ENCODE measurements around the gene RAD51B. TPM values are rescaled to one million over a fixed set of nuclear protein-coding genes. Genes with fewer than 3 reads are reported as not detected.

The RAD51B gene
- total and polyA plus RNA-seq, 4 donors = 2.5 to 95.0 (median 9.6) TPM

DNA sequence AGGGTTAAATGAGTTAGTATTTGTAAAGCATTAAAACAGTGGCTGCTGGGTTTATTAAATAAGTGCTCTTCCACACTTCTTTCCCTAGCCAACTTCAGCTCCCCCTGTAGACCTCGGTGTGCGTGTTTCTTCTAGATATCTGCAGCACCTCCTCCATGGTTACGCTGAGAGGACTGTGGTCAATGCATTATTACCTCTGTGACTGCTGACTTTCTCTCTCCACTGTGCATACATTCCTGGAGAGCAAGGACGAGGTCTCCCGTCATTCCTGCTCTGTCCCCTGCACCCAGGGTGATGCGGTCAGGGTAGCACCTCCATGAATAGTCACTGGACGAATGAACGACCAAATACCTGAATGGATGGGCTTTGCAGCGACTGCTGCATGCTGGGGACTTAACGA, 928.7 kb downstream of the RAD51B start:
- DNase-seq (no peak), ATAC-seq (ENCODE audit: insufficient read depth, low FRiP score) (no peak)
- H3K27ac ChIP-seq (ENCODE audit: low read depth in 1 of 2, low read length in 1 of 2) = no peak overlapping the region
- 86 to 94% methylated on average over 10 of the region's 10 CpGs for WGBS, 2 donors
- H3K4me3 ChIP-seq = no peak overlapping the region
- H3K4me1 ChIP-seq (ENCODE audit: control insufficient read depth in 5 of 5, insufficient read depth in 5 of 5, low read length in 5 of 5) = peaks cover 0 to 4% (median 0%) of the 10 kb centered on the region in 5 donors
- TF ChIP-seq, protein P1, sequence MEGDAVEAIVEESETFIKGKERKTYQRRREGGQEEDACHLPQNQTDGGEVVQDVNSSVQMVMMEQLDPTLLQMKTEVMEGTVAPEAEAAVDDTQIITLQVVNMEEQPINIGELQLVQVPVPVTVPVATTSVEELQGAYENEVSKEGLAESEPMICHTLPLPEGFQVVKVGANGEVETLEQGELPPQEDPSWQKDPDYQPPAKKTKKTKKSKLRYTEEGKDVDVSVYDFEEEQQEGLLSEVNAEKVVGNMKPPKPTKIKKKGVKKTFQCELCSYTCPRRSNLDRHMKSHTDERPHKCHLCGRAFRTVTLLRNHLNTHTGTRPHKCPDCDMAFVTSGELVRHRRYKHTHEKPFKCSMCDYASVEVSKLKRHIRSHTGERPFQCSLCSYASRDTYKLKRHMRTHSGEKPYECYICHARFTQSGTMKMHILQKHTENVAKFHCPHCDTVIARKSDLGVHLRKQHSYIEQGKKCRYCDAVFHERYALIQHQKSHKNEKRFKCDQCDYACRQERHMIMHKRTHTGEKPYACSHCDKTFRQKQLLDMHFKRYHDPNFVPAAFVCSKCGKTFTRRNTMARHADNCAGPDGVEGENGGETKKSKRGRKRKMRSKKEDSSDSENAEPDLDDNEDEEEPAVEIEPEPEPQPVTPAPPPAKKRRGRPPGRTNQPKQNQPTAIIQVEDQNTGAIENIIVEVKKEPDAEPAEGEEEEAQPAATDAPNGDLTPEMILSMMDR (IDR thresholded peaks at IDR 0.05; ENCODE audit: control extremely low read depth, extremely low read depth) = no peak
- H3K36me3 ChIP-seq (ENCODE audit: control insufficient read depth in 4 of 4, insufficient read depth in 4 of 4, low read length in 4 of 4) = no peaks in the 10 kb centered on the region
- no peaks in the 10 kb centered on the region for H3K27me3 ChIP-seq (ENCODE audit: control insufficient read depth in 3 of 3, insufficient read depth in 3 of 3, low read length in 2 of 3)
- H3K9ac ChIP-seq (ENCODE audit: insufficient read depth in 1 of 2, low read length in 2 of 2) = no peak overlapping the region
- H3K9me3 ChIP-seq (ENCODE audit: control insufficient read depth in 4 of 4, insufficient read depth in 3 of 4, low read length in 3 of 4) = no peaks in the 10 kb centered on the region

DNA sequence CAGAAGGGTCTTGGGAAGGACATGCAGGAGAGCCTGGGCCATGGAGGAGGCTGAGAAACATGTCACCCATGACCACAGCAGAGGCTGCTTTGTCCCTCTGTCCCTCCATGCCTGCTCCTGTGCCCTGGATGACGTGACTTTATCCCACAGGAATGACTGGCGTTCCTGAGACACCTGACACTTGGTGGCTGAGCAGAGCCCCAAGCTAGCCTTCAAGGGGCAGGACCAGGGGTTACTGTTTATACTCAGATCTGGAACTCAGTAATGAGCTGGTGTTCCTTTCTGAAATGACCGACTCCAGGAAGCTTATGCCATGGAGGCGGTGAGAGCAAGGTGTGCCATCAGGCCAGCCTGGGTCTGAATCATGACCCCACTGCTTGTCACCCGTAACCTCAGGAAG, 929.1 kb downstream of the RAD51B start:
- Histone ChIP-seq H3K36me3 (ENCODE audit: control insufficient read depth in 4 of 4, insufficient read depth in 4 of 4, low read length in 4 of 4) (no peaks in the 10 kb centered on the region), H3K27me3 (ENCODE audit: control insufficient read depth in 3 of 3, insufficient read depth in 3 of 3, low read length in 2 of 3) (no peaks in the 10 kb centered on the region), H3K4me1 (ENCODE audit: control insufficient read depth in 5 of 5, insufficient read depth in 5 of 5, low read length in 5 of 5) (peaks cover 0 to 5% (median 0%) of the 10 kb centered on the region in 5 donors), H3K9ac (ENCODE audit: insufficient read depth in 1 of 2, low read length in 2 of 2) (no peak overlapping the region), H3K27ac (ENCODE audit: low read depth in 1 of 2, low read length in 1 of 2) (no peak overlapping the region), H3K9me3 (ENCODE audit: control insufficient read depth in 4 of 4, insufficient read depth in 3 of 4, low read length in 3 of 4) (no peaks in the 10 kb centered on the region), H3K4me3 (no peak overlapping the region)
- TF ChIP-seq, protein P1 (IDR thresholded peaks at IDR 0.05; ENCODE audit: control extremely low read depth, extremely low read depth) = no peak
- DNase-seq = no peak
- no peak for ATAC-seq (ENCODE audit: insufficient read depth, low FRiP score)
- 94 to 95% methylated on average over 5 of the region's 5 CpGs for WGBS, 2 donors

DNA sequence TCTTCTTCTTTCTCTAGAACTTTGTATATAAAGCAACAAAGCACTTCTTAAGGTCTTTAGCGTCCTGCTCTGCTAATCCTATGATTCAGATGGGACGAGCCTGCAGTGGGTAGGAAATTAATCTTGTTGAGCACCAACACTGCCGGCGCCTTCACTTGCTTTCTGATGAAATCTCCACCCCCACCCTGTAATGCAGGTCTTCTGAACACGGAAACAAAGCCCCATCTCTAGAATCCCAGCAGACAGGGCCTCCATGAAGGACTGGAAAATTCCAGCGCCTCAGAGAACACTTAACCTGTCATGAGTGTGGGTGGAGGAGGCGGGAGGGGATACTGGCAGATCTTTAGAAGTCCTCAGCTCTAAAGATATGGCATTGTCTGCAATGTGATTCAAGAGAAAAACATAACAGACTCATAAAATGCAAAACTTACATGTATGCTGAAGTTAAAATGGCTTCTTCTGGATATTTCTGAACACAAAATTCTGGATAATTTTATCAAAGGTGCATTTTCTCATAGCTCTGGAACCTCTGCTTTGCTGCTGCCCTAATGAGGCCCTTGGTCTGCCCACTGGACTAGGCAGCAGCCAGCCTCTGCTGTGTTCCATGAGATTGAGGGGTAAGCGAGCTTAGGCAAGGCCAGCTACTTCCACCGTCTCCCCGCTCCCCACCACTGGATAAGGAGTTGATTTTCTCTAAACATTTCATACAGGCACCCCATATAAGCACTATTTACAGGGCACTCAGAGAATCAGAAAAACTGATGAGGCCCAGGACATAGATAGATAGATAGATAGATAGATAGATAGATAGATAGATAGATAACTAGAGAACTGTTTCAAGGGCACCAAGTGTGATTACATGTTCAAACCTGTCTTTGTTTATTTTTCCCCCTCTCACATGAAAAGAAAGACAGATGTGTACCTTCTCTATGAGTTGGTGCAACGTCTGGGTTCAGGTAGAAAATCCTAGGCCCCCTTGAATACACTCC, 930.2 kb downstream of the RAD51B start:
- ATAC-seq (ENCODE audit: insufficient read depth, low FRiP score) (peak; percentile 55), DNase-seq (no peak)
- no peak overlapping the region for H3K9ac ChIP-seq (ENCODE audit: insufficient read depth in 1 of 2, low read length in 2 of 2)
- 79 to 83% methylated on average over 11 of the region's 11 CpGs for WGBS, 2 donors
- H3K4me1 ChIP-seq (ENCODE audit: control insufficient read depth in 5 of 5, insufficient read depth in 5 of 5, low read length in 5 of 5) = peaks cover 0 to 11% (median 4%) of the 10 kb centered on the region in 5 donors
- H3K36me3 ChIP-seq (ENCODE audit: control insufficient read depth in 4 of 4, insufficient read depth in 4 of 4, low read length in 4 of 4) = no peaks in the 10 kb centered on the region
- H3K27me3 ChIP-seq (ENCODE audit: control insufficient read depth in 3 of 3, insufficient read depth in 3 of 3, low read length in 2 of 3) = no peaks in the 10 kb centered on the region
- no peak overlapping the region for H3K4me3 ChIP-seq
- H3K9me3 ChIP-seq (ENCODE audit: control insufficient read depth in 4 of 4, insufficient read depth in 3 of 4, low read length in 3 of 4) = no peaks in the 10 kb centered on the region
- no peak overlapping the region for H3K27ac ChIP-seq (ENCODE audit: low read depth in 1 of 2, low read length in 1 of 2)
- TF ChIP-seq, protein P1 (IDR thresholded peaks at IDR 0.05; ENCODE audit: control extremely low read depth, extremely low read depth) = no peak
